NCI-H748 (cell line): ENCODE results near the gene SH3BGRL2.

Experiments used
- DNase-seq: peaks from one replicate; lab custom pipeline; 2025; ENCODE audit not compliant: unreplicated experiment; lab: John Stamatoyannopoulos, UW

The SH3BGRL2 gene

DNA sequence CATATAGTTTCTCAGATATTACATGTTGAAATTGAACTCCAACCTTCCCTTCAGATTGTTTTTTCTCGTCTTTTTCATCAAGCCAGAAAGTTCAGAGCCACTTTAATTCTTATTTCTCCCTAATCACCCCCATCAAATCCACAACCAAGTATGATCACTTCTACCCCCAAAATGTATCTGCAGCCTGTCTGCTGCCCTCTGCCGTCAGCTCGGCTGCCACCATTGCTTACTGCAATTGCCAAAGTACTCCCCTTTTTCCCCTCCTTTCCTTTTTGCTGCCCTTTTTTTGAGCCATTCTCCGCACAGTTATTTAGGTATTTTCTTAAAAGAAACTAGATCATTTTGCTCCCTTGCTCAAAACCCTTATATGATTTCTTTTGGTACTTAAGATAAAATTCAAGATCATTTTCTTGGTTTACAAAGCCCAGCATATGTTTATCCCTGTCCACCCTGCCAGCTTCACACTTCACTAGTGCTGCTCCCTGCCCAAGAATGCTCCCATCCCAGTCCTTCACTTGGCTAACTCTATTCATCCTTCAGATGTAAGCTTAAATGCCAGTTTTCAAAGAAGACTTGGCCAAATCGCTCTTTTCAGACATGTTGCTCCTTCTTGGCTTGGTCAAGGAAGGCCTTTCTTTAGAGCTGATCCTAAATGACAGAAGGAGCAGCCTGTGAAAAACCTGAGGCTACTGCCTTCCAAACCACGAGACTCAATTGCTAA is 63.7 kb downstream of the SH3BGRL2 start:
- no peak for DNase-seq

- no peak for DNase-seq
Measured at GRCh38 chr6:79697430-79697829, 66.3 kb downstream of the SH3BGRL2 start.

- no peak for DNase-seq
Measured at GRCh38 chr6:79699606-79700005, 68.5 kb downstream of the SH3BGRL2 start.

DNA sequence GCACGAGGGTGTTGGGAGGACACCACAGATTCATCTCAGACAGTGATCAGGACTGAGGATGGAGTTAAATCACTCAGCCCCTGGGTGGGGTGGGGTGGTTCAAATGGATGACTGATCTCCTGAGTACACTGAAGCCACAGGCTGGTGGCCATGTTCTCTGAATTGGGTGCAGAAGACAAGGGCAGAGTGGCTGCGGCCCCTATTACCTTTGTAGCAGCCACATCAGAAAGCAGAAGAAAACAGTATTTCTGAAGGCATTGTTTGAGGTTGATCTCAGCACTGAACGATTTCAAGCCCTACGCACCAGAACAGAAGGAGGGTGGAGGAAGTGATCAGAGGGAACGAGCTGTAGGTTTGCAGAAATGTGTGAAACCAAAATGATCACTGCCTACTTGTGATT is 71.6 kb downstream of the SH3BGRL2 start:
- DNase-seq = no peak

DNA sequence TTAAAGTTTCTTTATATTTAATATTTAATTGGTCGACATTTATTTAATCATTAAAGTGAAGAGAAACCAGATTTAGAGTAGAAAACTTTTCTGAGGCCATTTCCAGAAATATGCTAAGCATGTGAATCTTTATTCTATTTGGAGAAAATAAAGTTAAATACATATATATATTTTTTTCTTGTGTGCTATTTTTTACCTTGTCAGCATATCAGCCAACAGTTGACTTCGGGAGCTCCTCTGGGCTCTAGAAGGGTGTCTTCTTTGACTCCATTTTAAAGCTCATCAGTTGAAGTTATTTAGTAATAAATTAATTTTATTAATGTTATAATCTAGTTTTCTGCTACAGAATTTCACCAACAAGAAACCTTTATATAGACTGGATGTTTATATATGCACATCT is 73.1 kb downstream of the SH3BGRL2 start:
- no peak for DNase-seq

DNA sequence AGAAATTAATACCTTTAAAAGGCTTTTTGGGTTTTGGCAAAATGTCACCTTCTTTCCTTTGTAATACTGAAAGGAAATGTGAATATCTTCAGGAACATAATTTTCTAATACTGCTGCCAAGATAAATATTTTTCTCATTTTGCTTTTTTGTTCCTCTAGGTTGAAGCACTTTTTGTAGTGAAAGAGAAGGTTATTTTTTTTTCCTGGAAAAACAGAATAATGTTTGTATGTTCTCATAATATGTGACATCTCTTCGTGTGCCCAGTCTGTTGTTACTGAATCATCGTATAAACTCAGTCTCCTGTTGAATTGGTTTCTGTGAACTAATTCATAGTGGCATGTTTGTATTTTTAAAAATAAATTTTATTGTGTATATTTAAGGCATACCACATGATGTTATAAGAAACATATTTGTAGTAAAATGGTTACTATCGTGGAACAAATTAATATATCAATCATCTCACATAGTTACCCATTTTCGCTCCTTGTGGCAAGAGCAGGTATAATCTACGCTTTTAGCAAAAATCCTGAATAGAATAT is 74.4 kb downstream of the SH3BGRL2 start:
- DNase-seq = no peak

GRCh38 chr6:79706527-79706926 is 75.4 kb downstream of the SH3BGRL2 start:
- no peak for DNase-seq

DNA sequence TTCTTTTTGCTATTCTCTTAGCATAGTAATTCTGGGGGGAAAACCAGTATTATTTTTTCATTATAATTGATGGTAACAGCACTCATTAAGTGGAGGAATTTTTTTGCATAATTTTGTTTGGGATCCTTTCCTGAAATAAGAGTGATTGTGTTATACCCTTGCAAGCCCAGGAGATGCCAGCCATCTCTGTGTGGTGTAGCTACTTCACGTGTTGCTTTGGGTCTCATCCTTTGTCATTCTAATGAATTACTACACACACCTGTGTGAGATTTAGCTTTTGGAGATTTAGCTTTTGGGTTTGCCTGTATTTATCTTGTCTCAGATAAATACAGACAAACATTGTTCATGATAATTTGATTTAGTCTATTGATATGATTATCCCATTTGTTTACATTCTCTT is 76.5 kb downstream of the SH3BGRL2 start:
- DNase-seq = no peak

DNA sequence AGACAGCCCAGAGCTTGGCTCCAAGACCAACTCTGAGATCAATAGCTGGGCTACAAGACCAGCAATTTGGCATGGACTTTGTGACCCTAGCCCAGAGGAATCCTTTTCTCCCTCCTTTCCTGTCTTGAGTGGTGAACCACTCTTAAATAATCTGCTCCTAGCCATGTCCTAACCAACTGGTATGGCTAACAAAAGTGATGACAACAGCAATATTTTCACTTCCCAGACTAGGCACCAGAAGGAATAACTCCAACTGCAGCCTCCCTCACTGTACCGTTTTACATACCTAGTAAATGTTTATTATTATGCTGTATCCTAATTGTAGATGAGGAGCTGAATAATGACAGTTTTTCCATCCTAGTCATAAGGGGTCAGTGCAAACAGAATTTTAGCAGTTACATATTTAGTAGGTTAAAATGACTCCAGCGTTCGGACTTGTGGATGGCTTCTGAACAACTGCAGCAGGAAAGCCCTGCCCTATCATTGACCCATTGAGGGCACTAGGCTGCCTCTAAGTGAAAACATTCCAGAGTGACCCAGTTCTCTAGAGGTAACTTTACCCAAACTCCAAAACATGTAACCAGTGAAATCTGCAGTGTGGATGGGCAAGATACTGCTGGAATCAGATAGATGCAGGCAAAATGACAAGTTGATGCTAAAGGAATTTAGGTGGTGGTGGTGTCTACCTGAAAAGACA is 77.1 kb downstream of the SH3BGRL2 start:
- no peak for DNase-seq

DNA sequence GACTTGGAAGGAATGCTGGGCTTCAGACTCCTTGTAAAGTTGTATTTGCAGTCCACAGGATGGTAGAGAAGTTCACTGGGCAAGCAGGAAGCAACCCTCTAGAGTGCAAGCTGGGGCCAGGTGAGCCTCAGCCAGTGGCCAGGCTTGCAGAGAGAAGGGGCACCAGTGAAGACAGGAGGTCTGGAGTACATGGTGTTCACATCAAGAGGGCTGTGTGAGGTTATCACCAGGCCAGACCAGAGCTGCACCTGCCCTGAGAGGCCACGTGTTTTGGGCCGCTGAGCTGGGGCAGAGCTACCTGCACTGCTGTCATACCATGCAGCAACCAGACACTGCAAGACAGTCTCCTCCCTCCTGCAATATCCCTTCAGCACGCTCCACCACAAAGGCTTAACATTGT is 79.0 kb downstream of the SH3BGRL2 start:
- no peak for DNase-seq

DNA sequence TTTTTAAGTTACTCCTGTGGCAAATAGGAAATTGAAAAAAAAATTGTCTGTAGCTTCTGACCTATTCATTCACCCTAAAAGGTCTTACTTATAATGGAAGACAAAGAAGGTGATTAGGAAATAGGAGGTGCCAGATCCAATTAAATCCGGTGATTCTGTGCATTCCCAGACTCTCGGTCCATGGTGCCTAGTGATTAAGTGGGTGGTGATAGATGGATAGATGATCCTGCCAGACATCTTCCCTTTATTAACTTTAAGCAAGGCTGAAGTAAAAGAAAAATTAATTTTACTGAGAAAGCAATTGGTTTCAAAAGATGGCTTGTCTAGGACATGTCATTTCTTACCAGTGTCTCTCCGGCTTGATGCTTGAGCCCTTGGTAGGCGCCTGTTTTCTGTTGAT is 80.0 kb downstream of the SH3BGRL2 start:
- DNase-seq = no peak

DNA sequence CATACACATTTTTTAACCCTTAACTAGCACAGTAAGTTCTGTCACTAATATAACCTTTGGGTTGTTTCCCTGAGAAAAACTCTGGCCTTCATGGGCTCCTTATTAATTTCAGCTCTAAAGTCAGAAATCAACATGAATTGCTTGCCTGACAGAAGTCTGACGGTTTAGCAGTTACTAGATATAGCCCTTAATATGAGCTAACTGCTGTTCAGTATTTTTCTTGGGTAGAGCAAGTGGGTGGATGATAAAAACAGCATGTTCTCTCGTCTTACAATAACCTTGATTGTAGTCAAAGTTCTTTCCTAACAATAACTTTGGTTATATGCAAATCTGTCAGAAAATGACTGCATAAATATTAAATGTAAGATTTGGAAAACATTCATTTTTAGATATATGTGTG is 81.0 kb downstream of the SH3BGRL2 start:
- DNase-seq = no peak

DNA sequence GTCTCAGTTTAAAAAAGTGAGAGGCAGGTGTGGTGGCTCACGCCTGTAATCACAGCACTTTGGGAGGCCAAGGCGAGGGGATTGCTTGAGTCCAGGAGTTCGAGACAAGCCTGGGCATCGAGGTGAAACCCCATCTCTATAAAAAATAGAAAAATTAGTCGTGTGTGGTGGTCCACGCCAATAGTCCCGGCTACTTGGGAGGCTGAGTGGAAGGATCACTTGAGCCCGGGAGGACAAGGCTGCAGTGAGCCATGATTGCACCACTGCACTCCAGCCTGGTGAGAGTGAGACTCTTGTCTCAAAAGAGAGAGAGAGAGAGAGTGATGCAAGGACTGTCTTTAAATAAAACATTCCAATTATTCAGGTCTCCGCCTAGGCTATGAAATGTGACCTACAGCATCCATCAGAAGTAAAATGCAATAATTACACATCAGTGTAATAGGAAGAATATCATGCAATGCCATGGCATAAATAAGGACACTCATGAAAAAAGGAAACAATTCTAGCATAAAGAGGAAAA is 81.5 kb downstream of the SH3BGRL2 start:
- DNase-seq = no peak

GRCh38 chr6:79713701-79714322 is 82.7 kb downstream of the SH3BGRL2 start:
- DNase-seq = peak; percentile 75

DNA sequence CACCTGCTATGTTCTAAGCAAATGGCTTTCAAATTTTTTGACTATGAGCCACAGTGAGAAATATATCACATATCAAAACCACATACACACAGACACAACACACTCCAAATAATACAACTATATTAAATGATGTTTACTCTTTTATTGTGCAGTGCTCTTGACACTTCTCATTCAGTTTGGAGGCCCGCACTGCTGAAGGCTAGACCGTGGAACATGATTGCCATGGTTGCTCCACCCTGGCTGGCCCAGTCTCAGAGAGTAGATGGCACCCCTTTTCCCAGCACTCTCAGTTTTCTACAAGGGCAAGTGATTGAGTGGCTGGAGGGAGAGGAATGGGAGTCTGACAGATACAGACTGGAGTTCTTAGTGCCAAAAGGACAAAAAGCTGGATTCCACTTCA is 86.9 kb downstream of the SH3BGRL2 start:
- DNase-seq = no peak

DNA sequence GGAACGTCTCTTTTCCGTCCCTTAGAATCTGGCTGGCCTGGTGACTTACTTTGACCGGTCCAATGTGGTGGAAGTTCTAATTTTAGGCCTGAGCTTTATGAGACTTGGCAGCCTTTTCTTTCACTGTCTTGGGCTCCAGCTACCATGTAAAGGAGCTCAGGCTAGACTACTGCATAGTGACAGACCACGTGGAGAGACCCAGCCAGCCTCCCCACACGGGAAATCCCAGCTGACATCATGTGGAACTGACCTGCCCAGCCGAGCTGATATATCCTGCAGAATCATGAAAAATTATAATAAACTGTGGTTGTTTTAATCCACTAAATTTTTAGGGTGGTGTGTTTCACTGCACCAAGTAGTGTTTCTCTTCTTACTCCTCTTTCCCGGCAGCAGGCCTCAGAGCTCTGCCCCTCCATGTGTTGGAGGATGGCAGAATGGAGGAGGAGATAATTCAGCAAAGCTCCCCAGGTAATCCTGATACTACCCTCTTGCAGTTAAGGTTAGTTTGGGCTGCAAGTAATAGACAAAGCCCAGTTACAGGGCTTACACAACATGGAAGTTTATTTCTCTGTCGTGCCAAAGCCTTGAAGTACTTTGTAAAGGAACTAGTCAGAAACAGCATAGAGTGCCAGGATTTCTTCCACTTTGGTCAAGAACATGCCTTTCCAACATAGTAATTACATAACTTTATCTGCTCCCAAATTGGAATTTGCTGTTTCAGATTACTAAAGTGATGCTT is 87.5 kb downstream of the SH3BGRL2 start:
- DNase-seq = no peak

DNA sequence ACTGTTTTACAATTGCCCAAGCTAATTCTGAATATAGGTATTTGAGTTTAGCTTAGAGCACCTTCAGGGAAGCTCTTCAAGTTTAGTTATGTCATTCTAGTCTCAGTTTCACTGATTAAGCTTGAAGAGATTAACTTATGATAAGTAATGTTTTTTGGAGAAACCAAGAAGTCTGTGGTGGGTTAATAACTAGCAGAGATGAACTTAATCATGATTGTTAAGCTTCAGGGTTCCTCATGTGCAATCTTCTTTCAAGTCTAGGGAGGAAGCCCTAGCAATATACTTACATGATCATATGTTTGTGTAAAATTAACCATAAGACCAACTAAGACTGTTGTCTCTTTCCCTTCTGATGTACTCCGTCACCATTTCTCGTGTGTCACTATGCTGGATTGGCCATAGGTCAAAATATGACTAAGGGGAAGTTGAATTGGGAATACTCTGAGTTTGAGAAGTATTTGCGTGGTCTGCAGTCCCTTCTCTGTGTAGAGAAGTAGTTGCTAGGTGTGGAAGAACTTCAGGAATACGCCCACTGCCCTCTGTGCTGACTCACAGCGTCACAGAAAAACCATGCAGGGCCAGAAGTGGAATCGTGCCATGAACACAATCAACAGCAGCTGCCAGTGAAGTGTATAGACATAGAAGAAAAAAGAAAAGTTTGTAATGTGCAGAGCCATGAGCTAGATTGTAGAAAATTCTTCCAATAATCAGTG is 88.3 kb downstream of the SH3BGRL2 start:
- no peak for DNase-seq

DNA sequence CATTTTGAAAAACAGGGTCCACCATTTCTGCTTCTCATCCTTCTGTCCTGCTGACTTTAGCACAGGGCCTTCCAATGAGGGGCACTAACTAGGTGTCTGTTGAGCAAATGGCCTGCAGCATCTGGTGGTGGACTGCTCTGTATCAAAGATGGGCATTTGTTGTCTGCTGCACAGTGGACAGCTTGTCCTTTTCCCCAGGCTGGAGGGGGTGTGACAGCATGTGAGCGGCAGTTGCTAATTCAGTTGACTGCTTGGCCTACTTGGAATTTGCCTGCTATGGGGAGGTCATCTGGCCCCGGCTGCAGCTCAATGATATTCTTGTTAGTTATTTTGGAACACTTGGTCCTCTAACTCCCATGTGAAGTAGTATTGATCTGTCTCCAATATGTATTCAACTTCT is 93.7 kb downstream of the SH3BGRL2 start:
- no peak for DNase-seq

DNA sequence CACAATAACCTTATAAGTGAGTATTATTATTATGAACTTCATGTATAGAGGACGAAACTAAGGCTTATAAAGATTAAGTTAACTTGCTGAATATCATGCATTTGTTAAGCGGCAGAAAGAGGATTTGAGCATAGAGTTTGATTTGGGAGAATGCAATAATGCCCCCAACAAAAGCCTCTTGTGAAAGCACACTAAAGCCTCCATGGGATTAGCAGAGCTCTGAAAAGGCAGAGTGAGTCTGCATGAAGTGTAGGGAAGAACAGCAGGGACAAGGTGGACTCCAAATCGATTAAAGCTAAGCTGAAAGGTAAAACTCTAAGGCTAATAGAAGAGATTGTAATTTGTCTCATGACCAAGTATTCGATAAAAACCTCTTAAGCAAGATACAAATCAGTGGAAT is 100.3 kb downstream of the SH3BGRL2 start:
- DNase-seq = no peak

DNA sequence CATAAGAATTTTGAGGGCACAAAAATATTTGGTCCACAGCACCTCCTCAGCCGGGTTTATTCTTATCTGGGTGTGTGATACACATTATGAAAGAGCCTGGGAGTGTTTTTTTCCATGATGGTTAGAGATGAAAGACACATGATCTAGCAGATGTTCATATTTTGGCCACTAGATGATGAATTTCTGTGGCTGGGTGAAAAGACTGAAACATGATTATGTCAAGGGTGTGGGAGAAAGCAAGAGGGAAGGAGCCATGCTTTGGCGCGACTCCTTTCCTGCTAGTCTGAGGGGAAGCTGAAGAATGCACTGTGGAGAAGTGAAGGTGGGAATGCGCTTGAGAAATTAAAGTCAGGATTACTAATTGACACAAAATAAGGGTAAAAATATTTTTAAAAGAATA is 102.3 kb downstream of the SH3BGRL2 start:
- DNase-seq = no peak

DNA sequence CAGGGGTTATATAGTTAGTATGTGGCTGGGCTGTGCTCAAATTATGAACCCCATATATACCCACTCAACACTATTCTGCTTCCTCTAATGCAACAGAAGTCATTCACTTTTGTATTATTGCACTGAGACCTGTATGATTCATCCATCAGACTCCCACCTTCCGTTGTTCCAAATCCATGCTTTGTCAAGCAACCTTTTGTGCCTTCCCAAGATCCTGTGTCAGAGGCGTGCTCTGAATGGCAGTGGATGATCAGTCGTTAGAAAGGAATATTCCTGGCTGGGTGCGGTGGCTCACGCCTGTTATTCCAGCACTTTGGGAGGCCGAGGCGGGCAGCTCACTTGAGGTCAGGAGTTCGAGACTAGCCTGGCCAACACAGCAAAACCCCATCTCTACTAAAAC is 103.2 kb downstream of the SH3BGRL2 start:
- DNase-seq = no peak
